Fibroblast of the conjunctiva (primary cell): Measurements from ENCODE around the gene VAV2.

Source experiments
- DNase-seq: peaks from one replicate; pipeline ENCODE4 v3.0.0-alpha.2; 2010; ENCODE audit warnings: low read depth

Gene VAV2

DNA sequence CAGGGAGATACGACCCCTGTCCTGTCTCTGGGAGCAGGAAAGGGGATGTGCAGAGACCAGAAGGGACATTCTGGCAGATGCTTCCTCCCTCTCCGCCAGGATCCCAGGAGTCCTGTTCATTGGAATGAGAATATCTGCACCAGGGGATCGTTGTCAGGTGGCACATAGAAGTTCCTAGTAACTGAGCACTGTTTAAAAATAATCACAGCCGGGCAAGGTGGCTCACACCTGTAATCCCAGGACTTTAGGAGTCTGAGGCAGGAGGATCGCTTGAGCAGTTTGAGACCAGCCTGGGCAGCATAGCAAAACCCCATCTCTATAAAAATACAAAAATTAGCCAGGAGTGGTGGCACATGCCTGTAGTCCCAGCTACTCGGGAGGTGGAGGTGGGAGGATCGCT, 266.2 kb downstream of the VAV2 start:
- DNase-seq: no peak

- no peak for DNase-seq
Observed at GRCh38 chr9:133718563-133719315, 273.4 kb downstream of the VAV2 start.

DNA sequence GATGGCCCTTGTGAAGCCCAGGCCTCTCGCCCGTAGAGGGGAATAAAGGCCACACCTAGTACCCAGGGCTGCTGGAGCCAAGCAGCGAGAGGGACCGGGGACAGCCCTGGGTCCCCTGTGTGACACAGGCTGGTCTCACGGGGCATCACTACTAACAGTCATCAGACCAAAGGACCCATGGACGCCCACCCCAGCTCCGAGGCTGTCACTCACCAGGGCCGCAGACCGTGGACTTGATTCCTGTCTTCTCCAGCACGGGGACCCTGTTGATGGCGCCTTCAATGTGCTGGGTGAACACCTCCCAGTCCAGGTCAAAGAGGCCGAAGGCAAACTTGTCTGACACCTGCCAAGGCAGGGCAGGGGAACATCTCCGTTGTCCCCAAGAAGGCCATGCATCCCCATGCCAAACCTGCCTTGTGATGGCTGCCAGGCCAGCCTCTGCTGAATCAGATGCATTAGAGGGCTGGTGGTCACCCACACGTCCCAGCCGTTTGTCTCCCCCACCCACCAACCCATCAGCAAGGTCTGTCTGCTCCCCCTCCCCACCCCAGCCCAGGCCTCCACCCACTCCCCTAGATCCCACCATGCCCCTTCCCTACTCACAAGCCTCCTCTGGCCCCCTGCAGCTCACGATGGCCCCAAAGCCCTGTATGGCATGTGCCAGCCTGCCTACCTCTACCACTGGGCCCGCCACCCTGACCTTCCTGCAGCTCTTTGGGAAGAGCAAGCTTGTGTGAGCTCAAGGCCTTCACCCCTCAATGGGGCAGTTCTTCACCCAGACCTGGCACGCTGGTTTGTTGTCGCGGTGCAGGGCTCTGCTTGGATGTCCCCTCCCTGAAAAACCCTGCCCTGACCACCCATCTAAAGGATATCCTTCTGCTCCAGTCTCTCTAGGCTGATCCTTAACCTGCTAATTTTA, 274.8 kb downstream of the VAV2 start:
- no peak for DNase-seq

DNA sequence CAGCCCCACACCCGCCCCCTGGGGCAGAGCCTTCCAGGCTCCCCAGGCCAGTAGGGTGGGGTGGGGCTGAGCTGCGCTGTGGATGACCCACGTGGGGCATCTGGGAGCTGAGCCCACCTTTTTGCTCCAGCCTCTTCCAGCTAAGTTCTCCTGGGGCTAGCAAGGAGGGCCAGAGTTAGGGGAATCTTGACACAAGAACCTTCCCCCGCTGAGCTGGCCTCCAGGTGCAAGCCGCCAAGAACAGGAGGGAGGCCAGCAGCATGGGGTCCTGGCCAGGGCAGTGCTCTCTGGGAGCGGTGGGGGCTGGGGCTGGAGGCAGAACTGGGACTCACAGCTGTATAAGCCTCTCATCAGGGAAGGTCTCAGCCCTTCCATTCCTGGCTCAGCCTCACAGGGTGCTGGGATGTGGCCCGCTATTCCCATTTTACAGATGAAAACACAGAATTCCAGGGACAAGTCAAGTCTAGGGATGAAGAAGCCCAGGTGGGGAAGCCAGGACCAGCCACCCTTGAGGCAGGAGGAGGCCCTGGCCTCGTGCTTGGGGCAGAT, 275.5 kb downstream of the VAV2 start:
- DNase-seq: no peak

DNA sequence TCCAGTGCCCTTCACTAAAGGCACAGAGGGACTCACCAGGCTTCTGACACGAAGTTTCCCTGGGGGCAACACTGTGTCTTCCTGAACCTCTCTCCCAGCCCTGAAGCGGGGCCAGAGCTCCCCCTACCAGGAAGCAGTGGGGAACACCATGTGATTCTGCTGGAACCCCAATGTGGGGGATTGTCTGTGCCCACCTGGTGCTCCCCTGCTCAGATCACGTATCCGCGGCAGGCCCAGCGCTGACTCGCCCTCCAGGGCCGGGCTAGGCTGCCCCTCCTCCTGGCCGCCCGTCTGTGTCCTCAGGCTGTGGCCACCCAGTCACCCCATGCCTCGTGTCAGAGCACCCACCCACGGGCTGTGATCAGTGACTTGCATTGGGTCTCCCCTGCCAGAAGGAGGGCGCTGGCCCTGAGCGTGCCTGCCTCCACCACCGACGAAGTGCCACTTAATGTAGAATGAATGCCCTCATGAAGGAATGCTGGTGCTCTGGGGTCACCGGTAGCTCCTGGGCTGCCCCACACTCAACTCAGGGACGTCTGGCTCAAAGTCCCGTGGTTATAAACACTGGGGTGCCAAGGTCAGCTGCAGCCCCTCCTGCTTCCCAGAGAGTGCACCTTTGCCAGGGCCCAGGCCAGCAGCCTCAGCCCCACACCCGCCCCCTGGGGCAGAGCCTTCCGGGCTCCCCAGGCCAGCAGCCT, 276.1 kb downstream of the VAV2 start:
- no peak for DNase-seq

- no peak for DNase-seq
Observed at GRCh38 chr9:133715295-133715865, 276.7 kb downstream of the VAV2 start.

DNA sequence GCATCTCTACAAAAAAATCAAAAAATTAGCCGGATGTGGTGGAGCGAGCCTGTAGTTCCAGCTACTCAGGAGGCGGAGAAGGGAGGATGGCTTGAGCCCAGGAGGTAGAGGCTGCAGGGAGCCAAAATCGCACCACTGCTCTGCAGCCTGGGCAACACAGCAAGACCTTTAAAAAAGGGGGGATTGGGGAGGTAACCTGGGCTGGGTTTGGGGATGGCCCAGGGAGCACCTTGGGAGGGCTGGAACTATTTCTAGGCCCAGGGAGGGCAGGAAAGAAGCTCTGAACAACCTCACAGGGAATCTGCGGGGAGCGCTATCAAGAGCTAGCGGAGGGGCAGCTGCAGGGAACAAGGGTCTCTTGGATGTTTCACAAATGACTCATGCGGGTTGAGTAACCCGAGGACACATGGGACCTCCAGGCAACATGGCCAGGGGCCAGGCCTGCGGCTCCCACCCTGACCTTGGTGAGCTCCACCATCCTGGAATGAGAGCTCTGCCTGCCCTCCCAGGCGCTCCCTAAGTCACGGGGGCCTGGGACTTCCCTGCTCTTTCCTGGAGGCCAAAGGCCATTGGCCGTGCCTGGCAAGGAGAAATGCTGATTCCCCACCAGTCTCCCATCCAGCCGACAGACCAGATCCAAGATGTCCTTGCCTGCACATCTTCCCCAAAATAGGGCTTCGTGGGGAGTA, 277.4 kb downstream of the VAV2 start:
- DNase-seq: peak; percentile 35

- DNase-seq: no peak
Observed at GRCh38 chr9:133713960-133714495, 278.1 kb downstream of the VAV2 start.

GRCh38 chr9:133713150-133713959, 278.8 kb downstream of the VAV2 start:
- no peak for DNase-seq

- DNase-seq: no peak
Observed at GRCh38 chr9:133712221-133713100, 279.7 kb downstream of the VAV2 start.
